ENCODE results near the gene SPEN.

Gene SPEN

DNA sequence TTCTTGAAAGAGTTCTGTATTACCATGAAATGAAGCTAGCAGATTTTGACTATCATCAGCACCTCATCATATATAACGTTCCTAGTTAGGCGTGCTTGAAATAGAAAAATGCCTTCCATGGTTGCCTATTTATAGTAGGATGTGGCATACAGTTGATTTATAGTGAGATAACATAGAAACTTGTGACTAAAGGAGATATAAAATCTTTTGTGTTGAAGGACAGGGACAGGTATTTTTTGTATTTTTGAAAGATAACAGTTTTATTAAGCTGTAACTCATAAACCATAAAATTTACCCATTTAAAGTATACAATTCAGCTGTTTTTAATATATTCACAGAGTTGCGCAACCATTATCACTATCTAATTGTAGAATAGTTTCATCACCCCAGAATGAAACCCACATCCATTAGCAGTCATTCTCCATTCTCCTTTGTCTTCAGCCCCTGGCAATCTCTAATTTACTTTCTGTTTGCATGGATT, 19.3 kb downstream of the SPEN start:
- TF ChIP-seq CEBPB (IDR thresholded peaks at IDR 0.05) = peak; percentile 92
- TF ChIP-seq FOXM1 (IDR thresholded peaks at IDR 0.05; ENCODE audit: borderline replicate concordance, low read depth) = no peak
- TF ChIP-seq, protein P1, sequence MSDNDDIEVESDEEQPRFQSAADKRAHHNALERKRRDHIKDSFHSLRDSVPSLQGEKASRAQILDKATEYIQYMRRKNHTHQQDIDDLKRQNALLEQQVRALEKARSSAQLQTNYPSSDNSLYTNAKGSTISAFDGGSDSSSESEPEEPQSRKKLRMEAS (IDR thresholded peaks at IDR 0.05) = no peak
- TF ChIP-seq YY1 (IDR thresholded peaks at IDR 0.05; ENCODE audit: low read depth) = no peak

DNA sequence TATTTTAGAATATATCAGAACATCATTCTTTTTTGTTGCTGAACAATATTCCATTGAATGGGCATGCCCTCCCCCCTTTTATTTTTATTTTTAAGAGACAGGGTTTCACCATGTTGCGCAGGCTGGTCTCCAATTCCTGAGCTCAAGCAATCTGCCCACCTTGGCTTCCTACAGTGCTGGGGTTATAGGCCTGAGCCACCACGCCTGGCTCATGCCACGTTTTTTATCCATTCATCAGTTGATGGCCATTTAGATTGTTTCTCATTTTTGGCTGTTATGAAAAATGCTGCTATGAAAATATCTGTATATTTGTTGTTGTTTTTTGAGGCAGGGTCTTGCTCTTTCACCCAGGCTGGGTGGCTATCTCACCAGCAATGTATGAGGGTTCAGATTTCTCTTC, 19.8 kb downstream of the SPEN start:
- TF ChIP-seq ZBTB7A (IDR thresholded peaks at IDR 0.05; ENCODE audit: low read depth) (no peak), TCF12 (IDR thresholded peaks at IDR 0.05; ENCODE audit: low read depth) (no peak), TEAD4 (IDR thresholded peaks at IDR 0.05) (no peak), EP300 (IDR thresholded peaks at IDR 0.05; ENCODE audit: borderline replicate concordance) (no peak), TAF1 (IDR thresholded peaks at IDR 0.05; ENCODE audit: low read depth) (no peak), EGR1 (IDR thresholded peaks at IDR 0.05) (no peak), CREB1 (IDR thresholded peaks at IDR 0.05; ENCODE audit: low read depth) (no peak), CEBPB (IDR thresholded peaks at IDR 0.05) (no peak), YY1 (IDR thresholded peaks at IDR 0.05; ENCODE audit: low read depth) (no peak), FOXM1 (IDR thresholded peaks at IDR 0.05; ENCODE audit: borderline replicate concordance, low read depth) (no peak), NFIC (IDR thresholded peaks at IDR 0.05) (no peak), RAD21 (IDR thresholded peaks at IDR 0.05; ENCODE audit: low read depth) (no peak)
- TF ChIP-seq, protein P2, sequence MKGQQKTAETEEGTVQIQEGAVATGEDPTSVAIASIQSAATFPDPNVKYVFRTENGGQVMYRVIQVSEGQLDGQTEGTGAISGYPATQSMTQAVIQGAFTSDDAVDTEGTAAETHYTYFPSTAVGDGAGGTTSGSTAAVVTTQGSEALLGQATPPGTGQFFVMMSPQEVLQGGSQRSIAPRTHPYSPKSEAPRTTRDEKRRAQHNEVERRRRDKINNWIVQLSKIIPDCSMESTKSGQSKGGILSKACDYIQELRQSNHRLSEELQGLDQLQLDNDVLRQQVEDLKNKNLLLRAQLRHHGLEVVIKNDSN (IDR thresholded peaks at IDR 0.05) = no peak
- TF ChIP-seq, protein P1 (IDR thresholded peaks at IDR 0.05) = no peak
- TF ChIP-seq, protein P3, sequence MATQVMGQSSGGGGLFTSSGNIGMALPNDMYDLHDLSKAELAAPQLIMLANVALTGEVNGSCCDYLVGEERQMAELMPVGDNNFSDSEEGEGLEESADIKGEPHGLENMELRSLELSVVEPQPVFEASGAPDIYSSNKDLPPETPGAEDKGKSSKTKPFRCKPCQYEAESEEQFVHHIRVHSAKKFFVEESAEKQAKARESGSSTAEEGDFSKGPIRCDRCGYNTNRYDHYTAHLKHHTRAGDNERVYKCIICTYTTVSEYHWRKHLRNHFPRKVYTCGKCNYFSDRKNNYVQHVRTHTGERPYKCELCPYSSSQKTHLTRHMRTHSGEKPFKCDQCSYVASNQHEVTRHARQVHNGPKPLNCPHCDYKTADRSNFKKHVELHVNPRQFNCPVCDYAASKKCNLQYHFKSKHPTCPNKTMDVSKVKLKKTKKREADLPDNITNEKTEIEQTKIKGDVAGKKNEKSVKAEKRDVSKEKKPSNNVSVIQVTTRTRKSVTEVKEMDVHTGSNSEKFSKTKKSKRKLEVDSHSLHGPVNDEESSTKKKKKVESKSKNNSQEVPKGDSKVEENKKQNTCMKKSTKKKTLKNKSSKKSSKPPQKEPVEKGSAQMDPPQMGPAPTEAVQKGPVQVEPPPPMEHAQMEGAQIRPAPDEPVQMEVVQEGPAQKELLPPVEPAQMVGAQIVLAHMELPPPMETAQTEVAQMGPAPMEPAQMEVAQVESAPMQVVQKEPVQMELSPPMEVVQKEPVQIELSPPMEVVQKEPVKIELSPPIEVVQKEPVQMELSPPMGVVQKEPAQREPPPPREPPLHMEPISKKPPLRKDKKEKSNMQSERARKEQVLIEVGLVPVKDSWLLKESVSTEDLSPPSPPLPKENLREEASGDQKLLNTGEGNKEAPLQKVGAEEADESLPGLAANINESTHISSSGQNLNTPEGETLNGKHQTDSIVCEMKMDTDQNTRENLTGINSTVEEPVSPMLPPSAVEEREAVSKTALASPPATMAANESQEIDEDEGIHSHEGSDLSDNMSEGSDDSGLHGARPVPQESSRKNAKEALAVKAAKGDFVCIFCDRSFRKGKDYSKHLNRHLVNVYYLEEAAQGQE (IDR thresholded peaks at IDR 0.05; ENCODE audit: low read depth) = no peak

DNA sequence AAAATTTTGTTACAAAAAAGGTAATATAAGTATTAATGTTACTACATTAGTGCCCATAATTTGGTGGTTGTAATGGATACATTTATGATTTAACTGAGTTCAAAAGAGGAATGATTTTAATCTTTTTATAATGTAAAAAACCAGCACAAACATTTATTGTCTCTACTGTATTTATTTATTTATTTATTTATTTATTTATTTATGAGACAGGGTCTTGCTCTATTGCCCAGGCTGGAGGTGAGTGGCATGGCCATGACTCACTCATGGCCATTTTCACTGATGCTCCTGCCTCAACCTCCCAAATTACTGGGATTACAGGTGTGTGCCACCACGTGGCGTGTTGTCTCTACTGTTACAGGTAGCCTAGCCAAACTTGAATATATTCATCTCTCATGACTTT, 21.9 kb downstream of the SPEN start:
- TF ChIP-seq RAD21 (IDR thresholded peaks at IDR 0.05; ENCODE audit: low read depth) (no peak), YY1 (IDR thresholded peaks at IDR 0.05; ENCODE audit: low read depth) (no peak), ZBTB7A (IDR thresholded peaks at IDR 0.05; ENCODE audit: low read depth) (no peak), EP300 (IDR thresholded peaks at IDR 0.05; ENCODE audit: borderline replicate concordance) (no peak), TCF12 (IDR thresholded peaks at IDR 0.05; ENCODE audit: low read depth) (no peak), FOXM1 (IDR thresholded peaks at IDR 0.05; ENCODE audit: borderline replicate concordance, low read depth) (no peak), CREB1 (IDR thresholded peaks at IDR 0.05; ENCODE audit: low read depth) (no peak)
- TF ChIP-seq, protein P3 (IDR thresholded peaks at IDR 0.05; ENCODE audit: low read depth) = no peak

DNA sequence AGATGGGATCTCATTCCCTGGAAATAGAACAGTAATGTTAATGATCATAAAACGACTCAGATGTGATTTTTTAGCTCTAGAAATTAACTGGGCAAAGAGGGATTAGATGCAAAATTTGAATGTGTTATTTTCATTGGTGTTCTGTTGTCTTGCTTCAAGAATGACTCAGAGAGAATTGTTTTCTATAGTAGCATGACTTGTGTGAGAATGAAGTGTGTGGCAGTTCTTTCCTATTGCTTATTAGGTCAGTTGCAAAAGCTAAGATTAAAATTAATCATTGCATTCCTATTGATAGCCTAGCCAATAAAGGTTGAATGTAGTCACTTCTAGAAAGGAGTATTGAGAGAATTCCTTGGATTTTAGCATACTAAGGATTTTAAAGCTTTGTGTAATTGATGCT, 22.9 kb downstream of the SPEN start:
- TF ChIP-seq, protein P3 (IDR thresholded peaks at IDR 0.05; ENCODE audit: low read depth) = no peak
- TF ChIP-seq ZBTB7A (IDR thresholded peaks at IDR 0.05; ENCODE audit: low read depth) (no peak), CREB1 (IDR thresholded peaks at IDR 0.05; ENCODE audit: low read depth) (no peak), FOXM1 (IDR thresholded peaks at IDR 0.05; ENCODE audit: borderline replicate concordance, low read depth) (no peak), TAF1 (IDR thresholded peaks at IDR 0.05; ENCODE audit: low read depth) (no peak), TCF12 (IDR thresholded peaks at IDR 0.05; ENCODE audit: low read depth) (no peak), EGR1 (IDR thresholded peaks at IDR 0.05) (no peak), TEAD4 (IDR thresholded peaks at IDR 0.05) (no peak)
- TF ChIP-seq, protein P2 (IDR thresholded peaks at IDR 0.05) = no peak

DNA sequence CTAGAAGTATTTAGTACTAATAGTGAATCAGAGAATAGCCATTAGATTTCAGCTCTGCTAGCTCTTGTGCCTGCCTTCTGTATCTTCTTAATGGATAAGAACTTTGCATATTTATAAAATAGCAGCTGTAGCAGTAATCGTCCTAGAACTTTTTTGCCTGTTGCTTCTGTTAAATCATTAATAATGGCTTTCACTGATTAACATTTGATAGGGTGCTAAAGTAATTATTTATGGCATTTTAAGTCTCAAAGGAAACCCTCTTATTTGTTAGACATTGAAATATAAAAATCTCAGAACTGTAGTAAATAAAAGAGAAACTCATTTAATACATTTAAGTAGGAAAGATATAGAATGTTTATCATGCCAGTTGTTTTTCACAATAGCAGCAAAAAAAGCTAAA, 27.0 kb downstream of the SPEN start:
- TF ChIP-seq, protein P3 (IDR thresholded peaks at IDR 0.05; ENCODE audit: low read depth) = no peak
- TF ChIP-seq, protein P1 (IDR thresholded peaks at IDR 0.05) = no peak
- TF ChIP-seq, protein P2 (IDR thresholded peaks at IDR 0.05) = no peak
- TF ChIP-seq RAD21 (IDR thresholded peaks at IDR 0.05; ENCODE audit: low read depth) (no peak), NFIC (IDR thresholded peaks at IDR 0.05) (no peak), TCF12 (IDR thresholded peaks at IDR 0.05; ENCODE audit: low read depth) (no peak), CREB1 (IDR thresholded peaks at IDR 0.05; ENCODE audit: low read depth) (no peak), YY1 (IDR thresholded peaks at IDR 0.05; ENCODE audit: low read depth) (no peak), ZBTB7A (IDR thresholded peaks at IDR 0.05; ENCODE audit: low read depth) (no peak), FOXM1 (IDR thresholded peaks at IDR 0.05; ENCODE audit: borderline replicate concordance, low read depth) (no peak)

All from Ishikawa (cell line).